Testis (tissue), 3 donors: ENCODE data around the gene DTX3. TPM values are rescaled to one million over a fixed set of nuclear protein-coding genes. Genes with fewer than 3 reads are reported as not detected.
A peak's percentile ranks its signal among the peaks of the same experiment; 100 is the strongest.

ENCODE experiments used
- DNase-seq: peaks from one replicate; pipeline ENCODE4 v3.0.0-alpha.2; 2019
- H3K27ac ChIP-seq, 2 donors: fragments of 200-600 bp; sonication (generic); one replicate each; pipeline ENCODE4 v1.5.1; 2019
- H3K27me3 ChIP-seq: fragments of 200-600 bp; sonication (generic); one replicate; pipeline ENCODE4 v1.5.1; 2019
- H3K36me3 ChIP-seq: fragments of 200-600 bp; sonication (generic); one replicate; pipeline ENCODE4 v1.5.1; 2017; ENCODE audit warnings: low read depth; ENCODE audit errors: missing control alignments
- H3K4me1 ChIP-seq: fragments of 200-600 bp; sonication (generic); one replicate; pipeline ENCODE4 v1.5.1; 2019
- H3K4me3 ChIP-seq, 2 donors: fragments of 200-600 bp; sonication (generic); one replicate each; pipeline ENCODE4 v1.5.1; 2017 to 2019
- H3K9me3 ChIP-seq: fragments of 200-600 bp; sonication (generic); one replicate; pipeline ENCODE4 v1.5.1; 2017
- CTCF ChIP-seq, 3 experiments: fragments of 450-650 bp in 2 of 3; fragments of 200-600 bp in 1 of 3; sonication (generic) in 1 of 3; IDR thresholded peaks; one replicate each; pipeline ENCODE4 v1.5.1; 2016 to 2019; ENCODE audit warnings: antibody characterized with exemption in 3 of 3, mild to moderate bottlenecking in 2 of 3, moderate library complexity in 1 of 3
- POLR2A ChIP-seq: fragments of 450-650 bp; IDR thresholded peaks from one replicate; pipeline ENCODE4 v1.6.1; 2017; ENCODE audit warnings: antibody characterized with exemption, mild to moderate bottlenecking, moderate library complexity
- WGBS, 2 donors: methylation state at CpG; one replicate each; pipeline ENCODE4 v1.1.5; 2018; 5-methylcytosine and 5-hydroxymethylcytosine counted together
- intact Hi-C: fragments of 100-400 bp; cut with DNase I; formaldehyde crosslinking; loops from one replicate; pipeline ENCODE4 v1.15.1; 2023; ENCODE audit warnings: low total_unique reads
- polyA plus RNA-seq: library from polyadenylated mRNA; stranded (reverse); fragments of 350-450 nt; fragmentation: Illumina TruSeq; extraction: RNeasy Lipid Tissue Mini Kit (QIAGEN cat#74804); gene quantifications from one replicate; pipeline ENCODE4 v1.2.3, GENCODE V29; 2014; ENCODE audit warnings: low read depth, low replicate concordance; ENCODE audit not compliant: insufficient read depth
- total RNA-seq, 2 donors: library from RNA; depleted of rRNA; stranded (reverse); fragments of >200 nt; gene quantifications; one replicate each; pipeline ENCODE4 v1.2.3, GENCODE V29; 2016

Gene DTX3
- total and polyA plus RNA-seq, 3 donors from 2014 or later: 37.9 to 60.4 (median 45.0) TPM

GRCh38 chr12:57603324-57603723 lies 1.3 kb upstream of the DTX3 start:
- 49 to 59% methylated on average over 2 of the region's 2 CpGs for WGBS, 2 donors
- Histone ChIP-seq H3K36me3 (no peaks in the 10 kb centered on the region), H3K4me3 (no peak overlapping the region), H3K4me1 (peaks cover 7% of the 10 kb centered on the region), H3K9me3 (no peaks in the 10 kb centered on the region), H3K27ac (peak overlapping the region; percentile 94 to 96), H3K27me3 (no peaks in the 10 kb centered on the region)
- DNase-seq: no peak
- TF ChIP-seq CTCF (IDR thresholded peaks at IDR 0.05): no peak
- no peak for TF ChIP-seq POLR2A
- intact Hi-C loops: no loop called here

GRCh38 chr12:57603815-57604453 lies 690 bp upstream of the DTX3 start:
- peak overlapping the region; percentile 75 to 79 for H3K4me3 ChIP-seq
- no peaks in the 10 kb centered on the region for H3K36me3 ChIP-seq
- WGBS, 2 donors: 10 to 12% methylated on average over 6 of the region's 6 CpGs
- TF ChIP-seq POLR2A: no peak
- TF ChIP-seq CTCF (IDR thresholded peaks at IDR 0.05): no peak
- no peaks in the 10 kb centered on the region for H3K9me3 ChIP-seq
- DNase-seq: peak; percentile 71
- intact Hi-C loops: no loop called here
- no peaks in the 10 kb centered on the region for H3K27me3 ChIP-seq
- peaks cover 8% of the 10 kb centered on the region for H3K4me1 ChIP-seq
- H3K27ac ChIP-seq: peak overlapping the region; percentile 94 to 96

GRCh38 chr12:57604992-57605810 lies 577 bp downstream of the DTX3 start:
- peak overlapping the region; percentile 94 to 96 for H3K27ac ChIP-seq
- H3K4me3 ChIP-seq: peak overlapping the region; percentile 75 to 79
- H3K27me3 ChIP-seq: no peaks in the 10 kb centered on the region
- H3K36me3 ChIP-seq: no peaks in the 10 kb centered on the region
- 2 to 4% methylated on average over 5 to 24 of the region's 25 CpGs for WGBS, 2 donors
- peaks cover 10% of the 10 kb centered on the region for H3K4me1 ChIP-seq
- peak; percentile 46 for DNase-seq
- H3K9me3 ChIP-seq: no peaks in the 10 kb centered on the region
- intact Hi-C loops: no loop called here
- TF ChIP-seq POLR2A (no peak), CTCF (IDR thresholded peaks at IDR 0.05) (no peak)

GRCh38 chr12:57605811-57606311 lies 1.2 kb downstream of the DTX3 start:
- H3K9me3 ChIP-seq: no peaks in the 10 kb centered on the region
- H3K27me3 ChIP-seq: no peaks in the 10 kb centered on the region
- DNase-seq: no peak
- H3K36me3 ChIP-seq: no peaks in the 10 kb centered on the region
- 41 to 58% methylated on average over 4 of the region's 4 CpGs for WGBS, 2 donors
- peak overlapping the region in 1 of 2 donors; percentile 96 for H3K27ac ChIP-seq
- intact Hi-C loops: no loop called here
- H3K4me3 ChIP-seq: no peak overlapping the region
- TF ChIP-seq CTCF (IDR thresholded peaks at IDR 0.05) (no peak), POLR2A (no peak)
- H3K4me1 ChIP-seq: peaks cover 10% of the 10 kb centered on the region
